Activated naive CD4-positive, alpha-beta T cell treated with anti-CD3 and anti-CD28 coated beads for 36 hours (primary cell): Measurements from ENCODE around the gene ULK3. TPM values are rescaled to one million over a fixed set of nuclear protein-coding genes. Genes with fewer than 3 reads are reported as not detected.
A peak's percentile ranks its signal among the peaks of the same experiment; 100 is the strongest.

ENCODE experiments used
- CTCF ChIA-PET: fragments of 350-600 bp; sonication (Branson Sonifier 250); formaldehyde crosslinking; loops from one replicate; lab custom pipeline; 2021; ENCODE audit warnings: antibody characterized with exemption; lab: Charles Lee
- DNase-seq: peaks from one replicate; pipeline ENCODE4 v3.0.0-alpha.2; 2020
- H3K27ac Mint-ChIP-seq: one replicate; pipeline ENCODE4 v1.8.0; 2021; ENCODE audit warnings: mild to moderate bottlenecking, mixed read lengths
- H3K27me3 Mint-ChIP-seq: one replicate; pipeline ENCODE4 v1.8.0; 2021; ENCODE audit warnings: low read depth, mixed read lengths
- H3K36me3 Mint-ChIP-seq: one replicate; pipeline ENCODE4 v1.8.0; 2021; ENCODE audit warnings: low read depth, mixed read lengths
- H3K4me1 Mint-ChIP-seq: one replicate; pipeline ENCODE4 v1.8.0; 2021; ENCODE audit warnings: low read depth, mixed read lengths
- H3K4me3 Mint-ChIP-seq: one replicate; pipeline ENCODE4 v1.8.0; 2021; ENCODE audit warnings: mild to moderate bottlenecking, moderate library complexity, mixed read lengths
- H3K9me3 Mint-ChIP-seq: one replicate; pipeline ENCODE4 v1.8.0; 2021; ENCODE audit warnings: mixed read lengths
- intact Hi-C: fragments of 100-400 bp; cut with micrococcal nuclease; formaldehyde crosslinking; loops from one replicate; pipeline ENCODE4 v1.15.1; 2023
- total RNA-seq, 2 experiments: library from RNA; stranded (reverse); gene quantifications; one replicate each; pipeline ENCODE4 v1.2.3, GENCODE V29; 2021

Gene ULK3
- total RNA-seq, 2 experiments from 2014 or later = 58.9 to 69.2 TPM

DNA sequence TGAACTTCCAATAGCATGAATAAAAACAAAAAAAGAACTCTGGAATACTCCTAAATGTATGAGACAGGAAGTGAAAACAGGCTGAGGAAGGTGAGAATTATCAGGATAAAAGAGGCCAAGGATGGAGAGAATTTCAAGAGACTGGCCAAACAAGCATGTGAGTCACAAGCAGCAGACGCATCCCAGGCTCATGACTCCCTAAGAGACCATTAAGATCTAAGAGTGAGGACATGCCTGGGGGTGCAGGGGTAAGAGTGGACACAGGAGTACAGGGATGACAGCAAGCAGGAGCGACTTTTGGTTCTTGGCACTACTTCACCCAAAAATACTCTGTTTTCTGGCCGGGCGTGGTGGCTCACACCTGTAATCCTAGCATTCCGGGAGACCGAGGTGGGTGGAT lies 23.1 kb upstream of the ULK3 start:
- Mint-ChIP-seq H3K27me3 (no peaks in the 10 kb centered on the region), H3K4me3 (no peak overlapping the region), H3K27ac (no peak overlapping the region), H3K36me3 (peaks cover 14% of the 10 kb centered on the region), H3K9me3 (no peaks in the 10 kb centered on the region), H3K4me1 (peaks cover 71% of the 10 kb centered on the region)
- no peak for DNase-seq
- intact Hi-C loops = no loop called here
- CTCF ChIA-PET = no interaction called here

DNA sequence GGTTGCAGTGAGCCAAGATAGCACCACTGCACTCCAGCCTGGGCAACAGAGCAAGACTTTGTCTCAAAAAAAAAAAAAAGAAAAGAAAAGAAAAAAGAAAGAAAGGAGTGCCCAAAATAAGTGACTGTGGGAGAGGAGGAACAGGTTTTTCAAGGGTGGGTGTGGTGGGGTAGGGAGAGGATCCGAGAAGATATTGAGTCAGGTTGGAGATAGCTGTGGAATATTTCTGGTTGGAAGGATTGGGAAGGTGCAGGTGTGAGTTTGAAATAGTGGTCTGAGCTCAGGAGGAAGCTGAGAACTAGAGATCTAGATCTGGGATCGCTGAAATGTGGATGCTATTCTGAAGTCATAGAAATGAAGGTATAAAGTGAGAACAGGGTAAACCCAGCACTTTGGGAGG lies 22.4 kb upstream of the ULK3 start:
- intact Hi-C loops = no loop called here
- Mint-ChIP-seq H3K9me3 (no peaks in the 10 kb centered on the region), H3K4me1 (peaks cover 65% of the 10 kb centered on the region), H3K27ac (peak overlapping the region; percentile 33), H3K4me3 (no peak overlapping the region), H3K36me3 (peaks cover 14% of the 10 kb centered on the region), H3K27me3 (no peaks in the 10 kb centered on the region)
- no peak for DNase-seq
- CTCF ChIA-PET = interaction anchor here (0.6 to 1.5 kb wide), 3 partner anchors 9 to 117 kb away, joined by 3 to 4 read pairs (median 4); partner anchors contain the start of gene CYP1A2

DNA sequence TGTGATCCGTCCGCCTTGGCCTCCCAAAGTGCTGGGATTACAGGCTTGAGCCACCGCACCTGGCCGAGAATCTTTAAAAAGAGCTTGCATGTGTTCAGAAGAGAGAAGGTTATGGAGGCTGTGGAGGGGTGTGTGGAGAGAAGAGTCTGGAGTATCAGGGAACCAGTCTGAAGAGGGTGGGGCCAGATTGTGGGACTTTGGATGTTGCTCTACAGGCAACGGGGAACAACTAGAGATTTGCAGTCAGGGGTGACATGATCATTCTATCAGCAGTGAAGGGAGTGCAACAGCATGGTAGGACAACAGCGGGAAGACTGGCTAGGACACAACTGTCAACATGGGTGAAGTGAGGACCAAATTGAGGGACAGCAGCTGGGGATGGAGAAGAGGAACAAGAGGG lies 21.3 kb upstream of the ULK3 start:
- H3K4me1 Mint-ChIP-seq = peaks cover 61% of the 10 kb centered on the region
- H3K4me3 Mint-ChIP-seq = no peak overlapping the region
- intact Hi-C loops = no loop called here
- H3K27ac Mint-ChIP-seq = peak overlapping the region; percentile 9
- no peaks in the 10 kb centered on the region for H3K27me3 Mint-ChIP-seq
- peaks cover 13% of the 10 kb centered on the region for H3K36me3 Mint-ChIP-seq
- no peak for DNase-seq
- CTCF ChIA-PET = interaction anchor here (1.5 kb wide), 1 partner anchor 37 kb away, joined by 4 read pairs; no protein-coding TSS in a partner anchor
- H3K9me3 Mint-ChIP-seq = no peaks in the 10 kb centered on the region

DNA sequence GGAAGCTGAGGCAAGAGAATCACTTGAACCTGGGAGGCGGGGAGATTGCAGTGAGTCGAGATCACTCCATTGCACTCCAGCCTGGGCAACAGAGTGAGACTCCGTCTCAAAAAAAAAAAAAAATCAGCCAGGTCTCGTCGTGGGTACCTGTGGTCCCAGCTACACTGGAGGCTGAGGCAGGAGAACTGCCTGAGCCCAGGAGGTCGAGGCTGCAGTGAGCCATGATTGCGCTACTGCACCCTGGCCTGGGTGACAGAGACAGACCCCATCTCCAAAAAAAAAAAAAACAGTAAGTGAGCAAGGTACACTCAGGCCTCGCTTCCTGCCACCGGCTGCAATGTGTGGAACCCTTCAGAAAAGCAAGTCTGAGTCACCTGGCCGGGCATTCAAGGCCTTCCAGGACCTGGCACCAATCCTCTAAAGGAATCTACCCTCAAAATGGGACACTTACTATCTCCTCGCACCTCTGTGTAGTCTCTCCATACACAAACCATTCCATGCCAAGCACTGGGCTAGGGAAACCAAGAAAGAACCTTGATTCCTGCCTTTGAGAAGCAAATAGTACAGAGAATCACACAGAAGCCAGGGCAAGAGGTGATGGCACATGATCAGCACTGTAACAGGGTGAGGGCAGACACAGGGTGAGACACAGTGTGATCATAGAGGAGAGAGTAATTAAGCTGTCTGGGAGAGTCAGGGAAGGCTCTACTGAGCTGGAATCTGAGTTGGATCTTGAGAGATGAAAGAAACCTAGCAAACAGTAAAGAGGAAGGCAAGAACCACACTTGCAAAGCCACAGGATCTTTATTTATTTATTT lies 20.5 kb upstream of the ULK3 start:
- Mint-ChIP-seq H3K4me3 (no peak overlapping the region), H3K27me3 (no peaks in the 10 kb centered on the region), H3K27ac (peak overlapping the region; percentile 42), H3K4me1 (peaks cover 60% of the 10 kb centered on the region), H3K36me3 (peaks cover 13% of the 10 kb centered on the region), H3K9me3 (no peaks in the 10 kb centered on the region)
- CTCF ChIA-PET = interaction anchor here (0.6 to 1.5 kb wide), 4 partner anchors 38 to 192 kb away, joined by 3 to 6 read pairs (median 4); no protein-coding TSS in a partner anchor
- intact Hi-C loops = no loop called here
- peak; percentile 36 for DNase-seq

DNA sequence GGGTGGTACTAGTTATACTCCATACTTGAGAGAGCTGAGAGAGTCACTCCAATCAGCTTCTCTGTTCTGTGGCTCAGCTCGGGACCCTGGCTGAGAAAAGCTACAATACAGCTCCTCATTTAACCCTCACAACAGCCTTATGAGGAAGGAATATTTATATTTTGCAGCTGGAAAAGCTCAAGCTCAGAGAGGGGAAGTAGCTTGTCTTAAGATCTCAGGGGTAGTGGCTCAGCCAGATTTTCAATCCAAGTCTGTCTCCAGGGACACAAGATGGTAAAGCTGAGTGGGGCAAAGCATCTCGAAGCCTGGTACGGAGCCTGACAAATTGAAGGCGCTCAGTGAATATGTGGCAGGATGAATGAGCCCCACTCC lies 15.4 kb upstream of the ULK3 start:
- Mint-ChIP-seq H3K4me3 (no peak overlapping the region), H3K9me3 (no peaks in the 10 kb centered on the region), H3K27me3 (no peaks in the 10 kb centered on the region), H3K27ac (peak overlapping the region; percentile 46), H3K4me1 (peaks cover 38% of the 10 kb centered on the region), H3K36me3 (peaks cover 4% of the 10 kb centered on the region)
- no peak for DNase-seq
- CTCF ChIA-PET = interaction anchor here (0.5 to 2.2 kb wide), 8 partner anchors 11 to 226 kb away, joined by 3 to 21 read pairs (median 4); no protein-coding TSS in a partner anchor
- intact Hi-C loops = no loop called here

DNA sequence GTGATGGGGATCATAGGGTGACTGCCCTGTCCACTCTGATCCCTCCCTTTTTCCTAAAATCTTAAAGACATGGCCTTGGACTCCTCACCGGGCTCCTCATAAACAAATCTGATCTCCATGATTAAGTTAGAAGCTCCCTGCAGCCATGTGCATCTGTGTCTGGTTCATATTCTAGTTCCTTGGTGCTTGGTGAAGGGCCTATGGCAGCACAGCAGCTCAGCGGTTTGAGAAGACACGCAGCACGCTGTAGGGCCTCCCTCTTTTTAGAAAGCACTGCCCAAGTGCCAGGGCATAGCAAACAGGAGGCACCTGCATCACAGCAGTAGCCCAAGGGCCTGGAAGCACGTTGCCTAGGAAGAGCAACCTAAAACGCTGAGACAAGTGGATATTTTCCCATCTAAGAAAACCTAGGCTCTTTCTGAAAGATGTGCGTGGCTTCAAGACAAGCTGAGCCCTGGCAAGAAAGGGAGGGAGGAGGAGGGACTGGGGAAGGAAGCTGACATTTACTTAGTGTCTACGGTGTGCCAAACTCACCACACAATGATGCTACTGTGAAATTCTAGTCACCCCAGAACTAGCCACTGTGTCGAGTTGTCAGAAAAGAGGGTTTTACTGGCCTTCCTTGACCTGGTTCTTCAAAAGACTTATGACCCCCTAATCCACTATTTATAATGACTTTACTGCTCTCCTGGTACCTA lies 14.9 kb upstream of the ULK3 start:
- peaks cover 6% of the 10 kb centered on the region for H3K36me3 Mint-ChIP-seq
- H3K27ac Mint-ChIP-seq = peak overlapping the region; percentile 68
- intact Hi-C loops = no loop called here
- no peaks in the 10 kb centered on the region for H3K9me3 Mint-ChIP-seq
- no peaks in the 10 kb centered on the region for H3K27me3 Mint-ChIP-seq
- no peak overlapping the region for H3K4me3 Mint-ChIP-seq
- no peak for DNase-seq
- peaks cover 36% of the 10 kb centered on the region for H3K4me1 Mint-ChIP-seq
- CTCF ChIA-PET = interaction anchor here (0.5 to 2.2 kb wide), 7 partner anchors 12 to 226 kb away, joined by 3 to 21 read pairs (median 4); no protein-coding TSS in a partner anchor

DNA sequence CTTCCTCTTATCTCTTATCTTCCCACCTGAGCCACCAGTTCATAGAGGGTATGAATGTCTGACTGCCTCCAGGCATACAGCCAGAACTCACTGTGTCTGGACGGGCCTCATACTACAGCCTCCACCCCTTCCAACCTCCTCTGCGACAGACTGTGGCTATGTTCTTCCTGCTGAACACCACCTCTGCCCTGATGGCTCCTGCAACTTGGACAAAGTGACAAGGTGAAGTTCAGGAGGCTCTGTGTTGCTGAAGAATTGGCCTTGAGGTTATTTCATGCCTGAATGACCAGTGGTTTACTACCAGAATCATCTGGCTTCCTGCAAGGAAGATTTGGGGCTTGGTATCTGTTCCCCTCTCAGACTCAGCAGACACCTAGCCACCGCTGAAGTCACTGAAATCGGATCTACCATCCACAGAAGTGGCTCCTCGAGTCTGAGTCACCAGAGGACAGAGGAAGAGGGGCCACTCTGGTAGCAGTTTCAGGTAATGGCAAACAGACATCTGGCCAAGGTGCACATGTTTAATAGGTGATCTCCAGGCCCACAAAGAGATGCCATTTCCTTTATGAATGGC lies 14.2 kb upstream of the ULK3 start:
- no peaks in the 10 kb centered on the region for H3K9me3 Mint-ChIP-seq

DNA sequence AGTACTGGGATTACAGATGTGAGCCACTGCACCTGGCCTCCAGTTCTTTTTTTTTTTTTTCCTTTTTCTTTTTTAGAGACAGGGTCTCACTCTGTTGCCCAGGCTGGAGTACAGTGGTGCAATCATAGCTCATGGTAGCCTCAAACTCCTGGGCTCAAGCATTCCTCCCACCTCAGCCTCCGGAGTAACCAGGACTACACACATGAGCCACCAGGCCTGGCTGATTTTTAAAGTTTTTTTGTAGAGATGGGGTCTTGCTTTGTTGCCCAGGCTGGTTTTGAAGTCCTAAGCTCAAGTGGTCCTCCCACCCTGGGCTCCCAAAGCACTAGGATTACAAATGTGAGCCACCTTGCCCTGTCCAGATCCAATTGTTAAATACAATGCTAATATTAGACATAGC lies 13.6 kb upstream of the ULK3 start:
- no peak overlapping the region for H3K4me3 Mint-ChIP-seq
- DNase-seq = no peak
- intact Hi-C loops = no loop called here
- H3K9me3 Mint-ChIP-seq = no peaks in the 10 kb centered on the region
- H3K36me3 Mint-ChIP-seq = peaks cover 9% of the 10 kb centered on the region
- H3K27ac Mint-ChIP-seq = no peak overlapping the region
- CTCF ChIA-PET = interaction anchor here (0.6 to 3.1 kb wide), 3 partner anchors 44 to 222 kb away, joined by 3 to 9 read pairs (median 3); no protein-coding TSS in a partner anchor
- peaks cover 35% of the 10 kb centered on the region for H3K4me1 Mint-ChIP-seq
- no peaks in the 10 kb centered on the region for H3K27me3 Mint-ChIP-seq

More for the DNA sequence above, 14.2 kb upstream of the ULK3 start:
- Mint-ChIP-seq H3K36me3 (peaks cover 8% of the 10 kb centered on the region), H3K27ac (peak overlapping the region; percentile 68), H3K4me3 (no peak overlapping the region), H3K4me1 (peaks cover 35% of the 10 kb centered on the region), H3K27me3 (no peaks in the 10 kb centered on the region)
- CTCF ChIA-PET = interaction anchor here (1.1 to 3.1 kb wide), 3 partner anchors 12 to 44 kb away, joined by 3 to 9 read pairs (median 6); no protein-coding TSS in a partner anchor
- intact Hi-C loops = no loop called here
- DNase-seq = no peak

DNA sequence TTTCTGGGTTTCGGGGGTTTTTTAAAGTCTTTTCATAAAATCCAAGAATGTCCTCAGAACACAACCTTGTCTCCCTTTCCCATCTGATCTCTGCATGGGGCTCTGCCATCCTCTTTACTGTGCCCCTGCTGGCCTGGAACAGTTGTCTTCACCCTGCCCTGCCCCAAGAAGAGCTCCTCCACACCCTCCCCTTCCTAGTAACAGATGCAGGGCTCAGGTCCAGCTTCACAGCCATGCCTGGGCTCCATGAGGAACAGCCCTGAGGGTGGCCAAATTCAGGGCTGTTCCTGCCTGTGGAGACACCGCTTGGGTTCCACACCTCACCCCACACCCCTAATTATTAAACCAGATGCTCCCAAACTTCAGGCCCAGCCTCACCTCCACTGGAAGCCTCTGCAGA lies 12.9 kb upstream of the ULK3 start:
- H3K27ac Mint-ChIP-seq = peak overlapping the region; percentile 51
- intact Hi-C loops = no loop called here
- CTCF ChIA-PET = interaction anchor here (0.6 to 3.1 kb wide), 3 partner anchors 45 to 221 kb away, joined by 3 to 9 read pairs (median 3); no protein-coding TSS in a partner anchor
- no peak for DNase-seq
- no peaks in the 10 kb centered on the region for H3K9me3 Mint-ChIP-seq
- no peak overlapping the region for H3K4me3 Mint-ChIP-seq
- H3K36me3 Mint-ChIP-seq = peaks cover 9% of the 10 kb centered on the region
- peaks cover 35% of the 10 kb centered on the region for H3K4me1 Mint-ChIP-seq
- H3K27me3 Mint-ChIP-seq = no peaks in the 10 kb centered on the region

DNA sequence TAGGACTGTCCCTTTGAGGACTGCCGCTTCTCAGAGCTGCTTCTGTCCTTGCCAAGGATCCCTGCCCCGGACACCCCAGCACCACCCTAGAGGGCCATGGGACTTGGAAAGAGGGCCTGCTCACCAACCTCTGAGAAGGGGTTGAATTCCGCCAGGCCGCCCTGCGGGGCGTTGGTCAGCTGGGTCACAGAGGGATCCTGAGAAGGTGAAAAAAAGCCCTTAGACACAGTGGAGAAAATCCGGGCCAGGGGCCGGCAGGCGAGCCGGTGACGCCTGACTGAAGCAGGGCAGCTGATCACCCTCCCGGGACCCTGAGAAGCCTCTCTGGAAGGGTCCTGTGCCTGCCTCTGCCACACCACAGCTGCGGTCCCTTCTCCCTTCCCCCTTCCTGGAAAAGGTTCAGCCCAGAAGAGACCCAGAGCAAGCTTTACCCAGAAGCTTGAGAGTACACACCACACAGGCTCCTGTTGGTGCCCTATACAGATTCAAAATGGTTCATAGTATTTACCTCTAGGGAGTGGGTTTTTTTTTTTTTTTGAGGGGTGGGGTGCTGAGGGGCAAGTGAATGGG lies 11.6 kb upstream of the ULK3 start:
- CTCF ChIA-PET = interaction anchor here (3.1 kb wide), 1 partner anchor 46 kb away, joined by 9 read pairs; no protein-coding TSS in a partner anchor
- intact Hi-C loops = no loop called here
- DNase-seq = no peak

DNA sequence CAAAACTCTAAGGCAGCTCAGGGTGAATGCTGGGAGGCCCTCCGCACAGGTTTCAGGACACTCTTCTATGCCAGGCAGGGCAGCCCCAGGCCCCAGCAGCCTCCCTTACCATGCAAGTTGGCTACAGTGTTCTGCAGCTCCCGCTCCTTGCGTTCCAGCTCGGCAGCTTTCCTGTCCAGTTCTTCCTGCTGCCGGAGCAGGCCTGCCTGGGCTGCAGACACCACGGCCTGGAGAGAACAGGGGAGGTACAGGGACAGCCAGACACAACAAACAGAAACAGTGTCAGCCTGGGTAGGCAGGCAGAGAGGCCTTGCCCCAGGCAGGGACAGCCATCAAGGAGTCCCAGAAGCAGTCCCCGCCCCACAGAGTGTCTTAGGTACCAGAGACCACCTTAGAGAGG lies 9.0 kb upstream of the ULK3 start:
- Mint-ChIP-seq H3K27ac (peak overlapping the region; percentile 6), H3K4me1 (peaks cover 6% of the 10 kb centered on the region), H3K27me3 (no peaks in the 10 kb centered on the region), H3K36me3 (peaks cover 25% of the 10 kb centered on the region), H3K9me3 (no peaks in the 10 kb centered on the region), H3K4me3 (no peak overlapping the region)
- intact Hi-C loops = no loop called here
- DNase-seq = no peak
- CTCF ChIA-PET = interaction anchor here (1.5 kb wide), 1 partner anchor 19 kb away, joined by 4 read pairs; no protein-coding TSS in a partner anchor

More for the DNA sequence above, 11.6 kb upstream of the ULK3 start:
- H3K27ac Mint-ChIP-seq = no peak overlapping the region
- H3K27me3 Mint-ChIP-seq = no peaks in the 10 kb centered on the region
- peaks cover 29% of the 10 kb centered on the region for H3K4me1 Mint-ChIP-seq
- no peaks in the 10 kb centered on the region for H3K9me3 Mint-ChIP-seq
- peaks cover 13% of the 10 kb centered on the region for H3K36me3 Mint-ChIP-seq
- no peak overlapping the region for H3K4me3 Mint-ChIP-seq
